ENCODE measurements around the gene MARS1. TPM values are rescaled to one million over a fixed set of nuclear protein-coding genes. Genes with fewer than 3 reads are reported as not detected.
"Not testable (repeated sequence)": the region's sequence is repeated elsewhere in the genome, so short reads cannot be mapped to it uniquely, and the experiment has no call there.

Gene MARS1
- total RNA-seq, 4 donors from 2014 or later: 53.2 to 81.0 (median 62.7) TPM

DNA sequence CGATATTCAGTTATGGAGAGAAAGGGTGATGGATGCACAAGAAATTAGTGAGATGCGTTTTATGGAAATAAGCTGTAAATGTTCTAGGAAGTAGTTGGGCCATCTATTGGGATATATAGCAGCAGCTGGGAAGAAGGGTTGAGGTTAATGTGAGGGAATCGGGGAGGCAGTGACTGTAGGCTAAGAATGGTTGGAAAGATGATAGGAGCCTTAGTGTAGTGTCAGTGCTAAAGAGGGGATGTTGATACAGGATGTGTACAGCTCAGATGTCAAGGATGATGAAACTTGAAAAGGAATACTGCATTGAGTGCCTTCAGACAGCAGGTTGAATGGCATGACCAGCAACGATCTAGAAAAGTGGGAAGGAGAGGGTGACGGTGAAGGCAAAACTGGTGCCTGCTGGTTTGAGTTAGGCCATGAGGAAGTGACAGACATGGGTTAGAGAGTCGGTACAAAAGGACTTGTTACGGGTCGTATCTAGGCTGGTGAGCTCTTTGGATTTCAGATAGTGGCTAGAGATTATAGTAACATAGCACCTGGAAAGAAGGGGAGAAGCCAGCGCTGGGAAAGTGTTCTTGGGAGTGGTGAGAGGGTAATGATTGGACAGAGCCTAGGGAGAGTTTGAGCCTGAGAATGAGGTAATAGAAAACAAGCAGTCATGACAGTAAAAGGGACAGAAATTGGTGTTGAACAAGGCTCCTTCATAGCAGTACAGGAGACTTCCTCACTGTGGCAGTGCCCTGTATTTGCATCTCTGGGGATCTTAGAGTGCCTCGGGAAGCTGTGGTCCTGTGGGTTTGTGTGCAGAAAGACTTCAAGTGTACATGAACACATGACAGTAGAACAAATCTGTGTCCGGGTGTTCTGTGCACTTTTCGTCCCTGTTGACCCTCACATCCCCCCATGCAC, 9.6 kb downstream of the MARS1 start:
- WGBS: 87% methylated on average over 12 of the region's 12 CpGs
- intact Hi-C loops (cut with DNase I): no loop called here
- Histone ChIP-seq H3K4me3 (no peak overlapping the region), H3K4me1 (no peaks in the 10 kb centered on the region), H3K36me3 (peaks cover 44 to 87% (median 75%) of the 10 kb centered on the region in 4 donors), H3K9me3 (no peaks in the 10 kb centered on the region), H3K27me3 (no peaks in the 10 kb centered on the region), H3K27ac (replicated peaks in 1 of 4) (no peak overlapping the region)
- TF ChIP-seq POLR2A (IDR thresholded peaks at IDR 0.05; ENCODE audit: low read depth): no peak
- TF ChIP-seq, protein P1, sequence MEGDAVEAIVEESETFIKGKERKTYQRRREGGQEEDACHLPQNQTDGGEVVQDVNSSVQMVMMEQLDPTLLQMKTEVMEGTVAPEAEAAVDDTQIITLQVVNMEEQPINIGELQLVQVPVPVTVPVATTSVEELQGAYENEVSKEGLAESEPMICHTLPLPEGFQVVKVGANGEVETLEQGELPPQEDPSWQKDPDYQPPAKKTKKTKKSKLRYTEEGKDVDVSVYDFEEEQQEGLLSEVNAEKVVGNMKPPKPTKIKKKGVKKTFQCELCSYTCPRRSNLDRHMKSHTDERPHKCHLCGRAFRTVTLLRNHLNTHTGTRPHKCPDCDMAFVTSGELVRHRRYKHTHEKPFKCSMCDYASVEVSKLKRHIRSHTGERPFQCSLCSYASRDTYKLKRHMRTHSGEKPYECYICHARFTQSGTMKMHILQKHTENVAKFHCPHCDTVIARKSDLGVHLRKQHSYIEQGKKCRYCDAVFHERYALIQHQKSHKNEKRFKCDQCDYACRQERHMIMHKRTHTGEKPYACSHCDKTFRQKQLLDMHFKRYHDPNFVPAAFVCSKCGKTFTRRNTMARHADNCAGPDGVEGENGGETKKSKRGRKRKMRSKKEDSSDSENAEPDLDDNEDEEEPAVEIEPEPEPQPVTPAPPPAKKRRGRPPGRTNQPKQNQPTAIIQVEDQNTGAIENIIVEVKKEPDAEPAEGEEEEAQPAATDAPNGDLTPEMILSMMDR (IDR thresholded peaks at IDR 0.05): no peak
- no peak for TF ChIP-seq POLR2AphosphoS5 (IDR thresholded peaks at IDR 0.05)
- TF ChIP-seq EP300 (IDR thresholded peaks at IDR 0.05): no peak
- DNase-seq (ENCODE audit: extremely low spot score): no peak

DNA sequence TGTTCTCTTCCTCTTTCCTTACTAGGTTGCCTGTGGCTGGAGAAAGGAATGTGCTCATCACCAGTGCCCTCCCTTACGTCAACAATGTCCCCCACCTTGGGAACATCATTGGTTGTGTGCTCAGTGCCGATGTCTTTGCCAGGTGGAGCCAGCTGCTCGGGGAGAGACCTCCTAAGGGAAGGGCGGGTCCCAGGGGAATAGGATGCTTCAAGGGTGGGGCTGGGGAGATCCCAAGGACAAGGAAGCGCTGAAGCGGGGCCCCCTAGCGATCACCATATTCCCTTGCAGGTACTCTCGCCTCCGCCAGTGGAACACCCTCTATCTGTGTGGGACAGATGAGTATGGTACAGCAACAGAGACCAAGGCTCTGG, 10.2 kb downstream of the MARS1 start:
- no peaks in the 10 kb centered on the region for H3K27me3 ChIP-seq
- H3K27ac ChIP-seq (replicated peaks in 1 of 4): no peak overlapping the region
- intact Hi-C loops (cut with DNase I): no loop called here
- TF ChIP-seq, protein P1 (IDR thresholded peaks at IDR 0.05): no peak
- TF ChIP-seq POLR2AphosphoS5 (IDR thresholded peaks at IDR 0.05) (no peak), EP300 (IDR thresholded peaks at IDR 0.05) (no peak), POLR2A (IDR thresholded peaks at IDR 0.05; ENCODE audit: low read depth) (no peak)
- H3K9me3 ChIP-seq: no peaks in the 10 kb centered on the region
- H3K36me3 ChIP-seq: peaks cover 40 to 88% (median 75%) of the 10 kb centered on the region in 4 donors
- WGBS: 75% methylated on average over 7 of the region's 9 CpGs
- no peak overlapping the region for H3K4me3 ChIP-seq
- H3K4me1 ChIP-seq: no peaks in the 10 kb centered on the region
- DNase-seq (ENCODE audit: extremely low spot score): no peak

DNA sequence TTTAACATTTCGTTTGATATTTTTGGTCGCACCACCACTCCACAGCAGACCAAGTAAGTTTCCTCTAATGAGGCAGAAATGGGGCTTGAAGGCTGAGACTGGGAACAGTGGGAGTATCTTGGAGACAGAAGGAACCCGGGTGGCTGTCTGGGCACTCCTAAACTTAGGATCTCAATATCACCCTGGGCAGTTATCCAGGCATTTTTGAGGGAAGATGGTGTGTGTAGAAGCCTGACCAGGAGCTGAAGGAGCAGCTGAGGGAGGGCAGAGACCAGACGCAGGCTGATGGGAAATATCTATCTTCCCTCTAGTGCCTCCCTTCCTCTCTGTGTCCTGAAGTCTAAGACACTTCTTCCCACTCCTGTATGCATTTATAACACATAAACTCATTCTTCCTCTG, 10.7 kb downstream of the MARS1 start:
- Histone ChIP-seq H3K9me3 (no peaks in the 10 kb centered on the region), H3K4me1 (no peaks in the 10 kb centered on the region), H3K27me3 (no peaks in the 10 kb centered on the region), H3K36me3 (peaks cover 45 to 92% (median 80%) of the 10 kb centered on the region in 4 donors), H3K27ac (replicated peaks in 1 of 4) (no peak overlapping the region), H3K4me3 (no peak overlapping the region)
- 95% methylated on average over 4 of the region's 4 CpGs for WGBS
- TF ChIP-seq, protein P1 (IDR thresholded peaks at IDR 0.05): no peak
- TF ChIP-seq POLR2AphosphoS5 (IDR thresholded peaks at IDR 0.05): no peak
- TF ChIP-seq EP300 (IDR thresholded peaks at IDR 0.05): no peak
- no peak for TF ChIP-seq POLR2A (IDR thresholded peaks at IDR 0.05; ENCODE audit: low read depth)
- no peak for DNase-seq (ENCODE audit: extremely low spot score)
- intact Hi-C loops (cut with DNase I): no loop called here

GRCh38 chr12:57500213-57500612, 12.3 kb downstream of the MARS1 start:
- Histone ChIP-seq H3K4me3 (no peak overlapping the region), H3K27me3 (no peaks in the 10 kb centered on the region), H3K9me3 (no peaks in the 10 kb centered on the region), H3K36me3 (peaks cover 56 to 100% (median 91%) of the 10 kb centered on the region in 4 donors), H3K4me1 (no peaks in the 10 kb centered on the region), H3K27ac (replicated peaks in 1 of 4) (no peak overlapping the region)
- WGBS: 88% methylated on average over 11 of the region's 11 CpGs
- TF ChIP-seq EP300 (IDR thresholded peaks at IDR 0.05) (no peak), POLR2A (IDR thresholded peaks at IDR 0.05; ENCODE audit: low read depth) (no peak), POLR2AphosphoS5 (IDR thresholded peaks at IDR 0.05) (no peak)
- TF ChIP-seq, protein P1 (IDR thresholded peaks at IDR 0.05): no peak
- DNase-seq (ENCODE audit: extremely low spot score): no peak
- intact Hi-C loops (cut with DNase I): no loop called here

DNA sequence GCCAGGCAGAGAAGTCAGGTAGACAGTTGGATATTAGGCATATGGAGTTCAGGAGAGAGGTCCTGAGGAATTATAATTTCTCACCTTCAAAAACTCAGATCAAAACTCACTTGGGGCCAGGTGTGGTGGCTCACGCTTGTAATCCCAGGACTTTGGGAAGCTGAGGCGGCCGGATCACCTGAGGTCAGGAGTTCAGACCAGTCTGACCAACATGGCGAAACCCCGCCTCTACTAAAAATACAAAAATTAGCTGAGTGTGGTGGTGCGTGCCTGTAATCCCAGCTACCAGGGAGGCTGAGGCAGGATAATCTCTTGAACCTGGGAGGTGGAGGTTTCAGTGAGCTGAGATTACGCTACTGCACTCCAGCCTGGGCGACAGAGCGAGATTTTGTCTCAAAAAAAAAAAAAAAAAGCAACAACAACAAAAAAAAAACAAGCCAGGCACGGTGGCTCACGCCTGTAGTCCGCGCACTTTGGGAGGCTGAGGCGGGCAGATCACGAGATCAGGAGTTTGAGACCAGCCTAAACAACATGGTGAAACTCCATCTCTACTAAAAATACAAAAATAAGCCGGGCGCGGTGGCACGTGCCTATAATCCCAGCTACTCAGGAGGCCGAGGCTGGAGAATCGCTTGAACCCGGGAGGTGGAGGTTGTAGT, 14.6 kb downstream of the MARS1 start:
- H3K27ac ChIP-seq (replicated peaks in 1 of 4); H3K4me1 ChIP-seq; H3K27me3 ChIP-seq; H3K9me3 ChIP-seq; DNase-seq (ENCODE audit: extremely low spot score); intact Hi-C loops (cut with DNase I); H3K4me3 ChIP-seq: not testable (repeated sequence)
- peaks cover 69 to 95% (median 87%) of the 10 kb centered on the region in 4 donors for H3K36me3 ChIP-seq
- 85% methylated on average over 22 of the region's 22 CpGs for WGBS

- H3K27ac ChIP-seq (replicated peaks in 1 of 4); H3K27me3 ChIP-seq; H3K9me3 ChIP-seq; H3K4me1 ChIP-seq; intact Hi-C loops (cut with DNase I); DNase-seq (ENCODE audit: extremely low spot score); H3K4me3 ChIP-seq: not testable (repeated sequence)
- peaks cover 49 to 94% (median 82%) of the 10 kb centered on the region in 4 donors for H3K36me3 ChIP-seq
- 77% methylated on average over 4 of the region's 4 CpGs for WGBS
Measured at GRCh38 chr12:57506541-57506940, 18.7 kb downstream of the MARS1 start.

GRCh38 chr12:57507796-57508195, 19.9 kb downstream of the MARS1 start:
- H3K27ac ChIP-seq (replicated peaks in 1 of 4); DNase-seq (ENCODE audit: extremely low spot score); intact Hi-C loops (cut with DNase I); H3K27me3 ChIP-seq; H3K9me3 ChIP-seq; H3K4me3 ChIP-seq; H3K4me1 ChIP-seq: not testable (repeated sequence)
- peaks cover 55 to 94% (median 84%) of the 10 kb centered on the region in 4 donors for H3K36me3 ChIP-seq
- WGBS: no CpG with 5 or more reads among the region's 28 CpGs

All from esophagus muscularis mucosa (tissue), 4 donors.